HG02884 (cell line): ENCODE results near the gene TRIM47.
"Not testable (repeated sequence)": the region's sequence is repeated elsewhere in the genome, so short reads cannot be mapped to it uniquely, and the experiment has no call there.

Experiments
- ATAC-seq: cut with Tn5 transposase; IDR thresholded peaks from one replicate; pipeline ENCODE4 v1.9.1; 2021; ENCODE audit warnings: mild to moderate bottlenecking, moderate library complexity; ENCODE audit not compliant: unreplicated experiment

The TRIM47 gene

GRCh38 chr17:75872434-75873351 is 5.7 kb downstream of the TRIM47 start:
- ATAC-seq: no peak

GRCh38 chr17:75870228-75870627 is 8.2 kb downstream of the TRIM47 start:
- not testable (repeated sequence) for ATAC-seq

GRCh38 chr17:75869282-75870141 is 8.9 kb downstream of the TRIM47 start:
- no peak for ATAC-seq

- ATAC-seq: not testable (repeated sequence)
Observed at GRCh38 chr17:75868730-75869281, 9.6 kb downstream of the TRIM47 start.

GRCh38 chr17:75865404-75866188 is 12.8 kb downstream of the TRIM47 start:
- not testable (repeated sequence) for ATAC-seq

- not testable (repeated sequence) for ATAC-seq
Observed at GRCh38 chr17:75864887-75865286, 13.5 kb downstream of the TRIM47 start.

- ATAC-seq: peak; percentile 57
Observed at GRCh38 chr17:75864448-75864871, 13.9 kb downstream of the TRIM47 start.

- ATAC-seq: no peak
Observed at GRCh38 chr17:75861927-75862317, 16.5 kb downstream of the TRIM47 start.

- not testable (repeated sequence) for ATAC-seq
Observed at GRCh38 chr17:75859358-75859757, 19.0 kb downstream of the TRIM47 start.

GRCh38 chr17:75856062-75856756 is 22.2 kb downstream of the TRIM47 start:
- peak; percentile 21 for ATAC-seq

- peak; percentile 76 for ATAC-seq
Observed at GRCh38 chr17:75855310-75856061, 22.9 kb downstream of the TRIM47 start, which contains the start of gene WBP2. TSS of gene WBP2 (minus strand) at chr17:75855335. CDS start at chr17:75855297, 38 bp downstream.

- no peak for ATAC-seq
Observed at GRCh38 chr17:75854881-75855309, 23.5 kb downstream of the TRIM47 start.

GRCh38 chr17:75854101-75854748 is 24.2 kb downstream of the TRIM47 start:
- ATAC-seq: no peak

- no peak for ATAC-seq
Observed at GRCh38 chr17:75853433-75853832, 24.9 kb downstream of the TRIM47 start.

GRCh38 chr17:75851693-75851991 is 26.7 kb downstream of the TRIM47 start:
- ATAC-seq: not testable (repeated sequence)

GRCh38 chr17:75850928-75851692 is 27.3 kb downstream of the TRIM47 start:
- ATAC-seq: no peak

- ATAC-seq: no peak
Observed at GRCh38 chr17:75849724-75850123, 28.7 kb downstream of the TRIM47 start.

- no peak for ATAC-seq
Observed at GRCh38 chr17:75849279-75849646, 29.1 kb downstream of the TRIM47 start.
